ENCODE data around the gene PPP1R36. TPM values are rescaled to one million over a fixed set of nuclear protein-coding genes. Genes with fewer than 3 reads are reported as not detected.

Gene PPP1R36
- total RNA-seq, 2 donors from 2014 or later: 4.4 to 5.6 TPM

DNA sequence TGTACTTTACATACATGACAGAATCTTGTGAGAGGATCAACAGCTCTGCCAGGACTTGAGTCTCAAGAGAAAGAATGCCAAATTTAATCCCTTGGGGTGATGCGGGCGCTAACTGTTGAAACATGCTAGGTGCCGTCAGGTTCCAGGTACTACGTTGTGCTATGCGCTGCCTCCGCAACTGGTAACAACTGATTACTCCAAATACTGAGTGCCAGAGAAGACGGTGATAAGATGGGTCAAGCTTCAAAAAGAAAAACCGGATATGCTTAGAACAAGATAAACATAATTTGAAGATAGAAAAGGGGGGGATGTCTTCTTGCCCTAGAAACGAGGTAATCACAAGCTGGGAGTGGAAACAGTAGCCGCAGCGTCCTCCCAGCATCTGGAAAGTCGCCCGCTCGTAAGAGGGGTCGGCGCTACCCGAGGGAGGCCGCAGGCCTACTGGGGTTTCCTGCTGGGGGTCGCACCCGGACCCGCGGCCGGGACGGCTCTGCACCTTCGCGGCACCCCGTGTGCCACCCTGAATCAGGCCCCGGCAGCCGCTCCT, 46.8 kb upstream of the PPP1R36 start:
- ATAC-seq: no peak
- TF ChIP-seq, protein P1, sequence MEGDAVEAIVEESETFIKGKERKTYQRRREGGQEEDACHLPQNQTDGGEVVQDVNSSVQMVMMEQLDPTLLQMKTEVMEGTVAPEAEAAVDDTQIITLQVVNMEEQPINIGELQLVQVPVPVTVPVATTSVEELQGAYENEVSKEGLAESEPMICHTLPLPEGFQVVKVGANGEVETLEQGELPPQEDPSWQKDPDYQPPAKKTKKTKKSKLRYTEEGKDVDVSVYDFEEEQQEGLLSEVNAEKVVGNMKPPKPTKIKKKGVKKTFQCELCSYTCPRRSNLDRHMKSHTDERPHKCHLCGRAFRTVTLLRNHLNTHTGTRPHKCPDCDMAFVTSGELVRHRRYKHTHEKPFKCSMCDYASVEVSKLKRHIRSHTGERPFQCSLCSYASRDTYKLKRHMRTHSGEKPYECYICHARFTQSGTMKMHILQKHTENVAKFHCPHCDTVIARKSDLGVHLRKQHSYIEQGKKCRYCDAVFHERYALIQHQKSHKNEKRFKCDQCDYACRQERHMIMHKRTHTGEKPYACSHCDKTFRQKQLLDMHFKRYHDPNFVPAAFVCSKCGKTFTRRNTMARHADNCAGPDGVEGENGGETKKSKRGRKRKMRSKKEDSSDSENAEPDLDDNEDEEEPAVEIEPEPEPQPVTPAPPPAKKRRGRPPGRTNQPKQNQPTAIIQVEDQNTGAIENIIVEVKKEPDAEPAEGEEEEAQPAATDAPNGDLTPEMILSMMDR (IDR thresholded peaks at IDR 0.05): no peak
- no peak for TF ChIP-seq POLR2A (IDR thresholded peaks at IDR 0.05)
- peak; percentile 35 to 51 (median 42) for DNase-seq
- Histone ChIP-seq H3K36me3 (replicated peaks in 1 of 2; ENCODE audit: insufficient read depth in 1 of 2, low read depth in 2 of 2) (no peaks in the 10 kb centered on the region), H3K27me3 (no peaks in the 10 kb centered on the region), H3K9me3 (no peaks in the 10 kb centered on the region), H3K27ac (peak overlapping the region; percentile 99 to 100 (median 100)), H3K4me1 (peaks cover 53% of the 10 kb centered on the region), H3K4me3 (peak overlapping the region; percentile 36 to 59)
- intact Hi-C loops (cut with DNase I): no loop called here
- WGBS, 2 donors: 0 to 1% methylated on average over 18 to 29 of the region's 29 CpGs

- DNase-seq (peak; percentile 86 to 92 (median 92)), ATAC-seq (peak; percentile 80)
- intact Hi-C loops (cut with DNase I): no loop called here
- Histone ChIP-seq H3K36me3 (replicated peaks in 1 of 2; ENCODE audit: insufficient read depth in 1 of 2, low read depth in 2 of 2) (no peaks in the 10 kb centered on the region), H3K9me3 (no peaks in the 10 kb centered on the region), H3K4me1 (peaks cover 57% of the 10 kb centered on the region), H3K4me3 (peak within 1 kb of the TSS; percentile 36 to 59), H3K27me3 (no peaks in the 10 kb centered on the region), H3K27ac (peak within 1 kb of the TSS; percentile 99 to 100 (median 100))
- 0 to 1% methylated on average over 6 to 82 of the region's 87 CpGs for WGBS, 2 donors
- TF ChIP-seq POLR2A (IDR thresholded peaks at IDR 0.05): peak; percentile 90 to 94 (median 92)
- TF ChIP-seq, protein P1 (IDR thresholded peaks at IDR 0.05): peak in 1 of 7 experiments; percentile 7
These were observed 46.1 kb upstream of the PPP1R36 start, which contains the start of gene ZBTB25 for GRCh38 chr14:64503434-64504309. TSS of gene ZBTB25 (minus strand) at chr14:64503838. CDS start at chr14:64490533, 13,305 bp downstream.

DNA sequence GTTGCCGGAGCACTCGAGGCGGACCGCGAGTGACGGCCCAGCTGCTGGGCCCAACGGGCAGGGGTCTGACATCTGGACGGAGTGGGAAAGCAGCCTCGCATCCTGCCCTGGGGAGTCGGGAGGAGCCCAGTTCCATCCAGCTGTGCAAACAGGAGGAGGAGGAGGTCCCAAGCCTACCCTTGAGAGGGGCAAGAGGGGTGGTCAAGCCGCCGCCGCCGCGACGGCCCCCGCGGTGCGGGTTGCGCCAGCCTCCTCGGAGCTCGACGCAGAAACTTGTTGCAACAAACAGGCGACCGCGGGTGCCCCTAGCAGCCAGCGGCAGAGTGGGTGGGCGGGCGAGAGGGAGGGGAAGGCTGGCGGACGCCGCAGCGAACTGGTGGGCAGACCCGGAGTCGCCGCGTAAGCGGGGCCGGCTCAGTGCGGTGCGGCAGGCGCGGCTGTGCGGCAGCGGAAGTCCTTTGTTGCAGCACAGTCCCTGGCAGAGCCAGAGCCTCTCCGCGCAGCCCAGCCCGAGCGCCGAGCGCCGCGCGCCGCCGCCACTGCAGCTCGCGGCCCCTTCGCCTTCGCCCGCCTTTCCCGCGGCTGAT, 45.4 kb upstream of the PPP1R36 start, which contains the start of gene ZBTB1:
ZBTB1 (plus strand) TSS at position 461 of the 587 bp plus-strand sequence. CDS start 16,735 bp downstream, outside the sequence.
- 0% methylated on average over 18 to 47 of the region's 63 CpGs for WGBS, 2 donors
- Histone ChIP-seq H3K4me1 (peaks cover 57% of the 10 kb centered on the region), H3K9me3 (no peaks in the 10 kb centered on the region), H3K4me3 (peak within 1 kb of the TSS; percentile 36 to 59), H3K27ac (peak within 1 kb of the TSS; percentile 99 to 100 (median 100)), H3K36me3 (replicated peaks in 1 of 2; ENCODE audit: insufficient read depth in 1 of 2, low read depth in 2 of 2) (no peaks in the 10 kb centered on the region), H3K27me3 (no peaks in the 10 kb centered on the region)
- DNase-seq (peak; percentile 80 to 87 (median 82)), ATAC-seq (peak; percentile 63)
- TF ChIP-seq POLR2A (IDR thresholded peaks at IDR 0.05): peak; percentile 88 to 89 (median 89)
- TF ChIP-seq, protein P1 (IDR thresholded peaks at IDR 0.05): no peak
- intact Hi-C loops (cut with DNase I): no loop called here

GRCh38 chr14:64504897-64505794, 44.6 kb upstream of the PPP1R36 start:
- intact Hi-C loops (cut with DNase I): no loop called here
- no peaks in the 10 kb centered on the region for H3K9me3 ChIP-seq
- TF ChIP-seq, protein P1 (IDR thresholded peaks at IDR 0.05): no peak
- TF ChIP-seq POLR2A (IDR thresholded peaks at IDR 0.05): peak in 1 of 3 donors; percentile 29
- WGBS, 2 donors: 0% methylated on average over 59 to 68 of the region's 68 CpGs
- no peaks in the 10 kb centered on the region for H3K27me3 ChIP-seq
- peak overlapping the region; percentile 36 to 59 for H3K4me3 ChIP-seq
- no peaks in the 10 kb centered on the region for H3K36me3 ChIP-seq (replicated peaks in 1 of 2; ENCODE audit: insufficient read depth in 1 of 2, low read depth in 2 of 2)
- peaks cover 55% of the 10 kb centered on the region for H3K4me1 ChIP-seq
- peak; percentile 65 for ATAC-seq
- DNase-seq: peak; percentile 89 to 93 (median 90)
- peak overlapping the region; percentile 99 to 100 (median 100) for H3K27ac ChIP-seq

Data from body of pancreas (tissue), 4 donors.